Erythroblast (primary cell): ENCODE measurements around the gene SLF2.

Experiments used
- GATA1 ChIP-seq: IDR thresholded peaks from 2 replicates; pipeline ENCODE4 v1.6.1; 2011; ENCODE audit warnings: low read depth, mild to moderate bottlenecking, control low read depth, low read length, moderate library complexity
- POLR2A ChIP-seq: IDR thresholded peaks from 2 replicates; pipeline ENCODE4 v1.6.1; 2011; ENCODE audit warnings: mild to moderate bottlenecking, low read length

DNA sequence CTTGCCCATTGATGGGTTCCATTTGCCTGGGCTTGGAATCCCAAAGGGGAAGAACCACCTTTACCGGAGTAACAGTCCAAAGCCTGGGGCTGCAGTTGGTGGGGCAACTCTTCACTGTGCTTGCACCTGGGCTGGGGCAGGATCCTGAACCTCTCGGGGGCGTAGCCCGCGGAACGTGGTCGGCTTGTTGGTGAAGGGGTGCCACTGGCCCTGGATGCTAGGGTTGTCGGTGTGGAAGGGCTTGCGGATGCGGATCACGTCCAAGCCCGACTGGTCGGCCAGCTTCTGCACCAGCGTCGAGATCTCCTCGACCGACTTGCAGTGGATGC is 73.8 kb downstream of the SLF2 start:
- TF ChIP-seq POLR2A (no peak), GATA1 (no peak)
